Activated CD4-positive, alpha-beta T cell treated with anti-CD3 and anti-CD28 coated beads, Interleukin-2, amount 50 U/mL, for 4 hours (primary cell): ENCODE results near the gene COASY.
"Not testable (repeated sequence)": the region's sequence is repeated elsewhere in the genome, so short reads cannot be mapped to it uniquely, and the experiment has no call there.

Source experiments
- DNase-seq, 2 experiments: peaks; one replicate each; pipeline ENCODE4 v3.0.0-alpha.2; 2020

Gene COASY

GRCh38 chr17:42531455-42532354 is 30.2 kb upstream of the COASY start:
- DNase-seq: peak in 1 of 2 experiments; percentile 25

GRCh38 chr17:42535155-42536047 is 26.5 kb upstream of the COASY start:
- DNase-seq: no peak

GRCh38 chr17:42536048-42536371 is 25.9 kb upstream of the COASY start, which contains the start of gene NAGLU:
NAGLU (plus strand) TSS chr17:42536241; CDS start chr17:42536273, 32 bp downstream.
- DNase-seq: peak; percentile 66 to 67

DNA sequence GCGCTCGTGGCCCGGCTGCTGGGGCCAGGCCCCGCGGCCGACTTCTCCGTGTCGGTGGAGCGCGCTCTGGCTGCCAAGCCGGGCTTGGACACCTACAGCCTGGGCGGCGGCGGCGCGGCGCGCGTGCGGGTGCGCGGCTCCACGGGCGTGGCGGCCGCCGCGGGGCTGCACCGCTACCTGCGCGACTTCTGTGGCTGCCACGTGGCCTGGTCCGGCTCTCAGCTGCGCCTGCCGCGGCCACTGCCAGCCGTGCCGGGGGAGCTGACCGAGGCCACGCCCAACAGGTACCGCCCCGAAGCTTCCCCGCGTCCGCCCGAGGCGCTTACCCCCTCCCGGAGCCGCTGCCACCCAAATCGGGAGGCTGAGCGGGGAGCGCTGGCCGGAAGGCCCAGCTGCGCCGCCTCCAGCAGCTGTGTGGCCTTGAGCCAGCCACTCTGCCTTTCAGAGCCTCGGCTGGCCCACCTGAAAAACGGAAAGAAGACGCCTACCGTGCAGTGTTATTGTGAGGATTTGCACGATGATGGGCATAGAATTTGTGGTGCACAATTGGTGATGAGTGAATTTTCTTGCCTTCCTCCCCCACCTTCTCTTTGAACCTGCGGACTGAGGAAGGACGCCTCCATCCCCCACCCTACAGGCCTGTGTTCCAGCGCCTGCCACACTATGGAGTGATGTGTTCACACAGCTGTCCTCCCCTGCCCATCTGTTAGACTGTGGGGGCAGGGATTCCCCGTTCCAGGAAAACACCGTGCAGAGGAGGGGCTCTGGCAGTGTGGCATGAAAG is 25.4 kb upstream of the COASY start:
- peak; percentile 52 to 56 for DNase-seq

DNA sequence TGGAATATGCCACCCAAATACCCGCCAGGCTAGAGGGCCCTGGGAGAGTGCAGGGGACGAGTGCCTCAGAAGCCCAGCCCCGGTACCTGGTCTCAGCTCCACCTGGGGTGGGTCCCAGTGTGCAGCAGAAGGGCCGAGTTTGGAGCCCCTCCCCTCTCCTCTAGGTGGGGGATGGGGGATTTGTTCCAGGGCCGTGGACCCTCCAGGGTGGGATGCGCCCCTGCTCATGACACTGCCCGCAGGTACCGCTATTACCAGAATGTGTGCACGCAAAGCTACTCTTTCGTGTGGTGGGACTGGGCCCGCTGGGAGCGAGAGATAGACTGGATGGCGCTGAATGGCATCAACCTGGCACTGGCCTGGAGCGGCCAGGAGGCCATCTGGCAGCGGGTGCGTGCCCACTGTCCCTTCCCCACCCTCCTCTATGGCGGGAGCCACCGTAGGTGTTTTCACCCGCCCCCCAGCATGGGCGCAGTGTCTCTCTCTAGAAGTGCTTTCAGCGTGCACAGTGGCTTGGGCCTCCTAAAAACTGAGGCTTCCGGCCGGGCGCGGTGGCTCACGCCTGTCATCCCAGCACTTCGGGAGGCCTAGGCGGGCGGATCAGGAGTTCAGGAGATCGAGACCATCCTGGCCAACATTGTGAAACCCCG is 24.7 kb upstream of the COASY start:
- DNase-seq: no peak

- DNase-seq: no peak
Measured at GRCh38 chr17:42537826-42538451, 24.0 kb upstream of the COASY start.

GRCh38 chr17:42538482-42538881 is 23.5 kb upstream of the COASY start:
- DNase-seq: no peak

DNA sequence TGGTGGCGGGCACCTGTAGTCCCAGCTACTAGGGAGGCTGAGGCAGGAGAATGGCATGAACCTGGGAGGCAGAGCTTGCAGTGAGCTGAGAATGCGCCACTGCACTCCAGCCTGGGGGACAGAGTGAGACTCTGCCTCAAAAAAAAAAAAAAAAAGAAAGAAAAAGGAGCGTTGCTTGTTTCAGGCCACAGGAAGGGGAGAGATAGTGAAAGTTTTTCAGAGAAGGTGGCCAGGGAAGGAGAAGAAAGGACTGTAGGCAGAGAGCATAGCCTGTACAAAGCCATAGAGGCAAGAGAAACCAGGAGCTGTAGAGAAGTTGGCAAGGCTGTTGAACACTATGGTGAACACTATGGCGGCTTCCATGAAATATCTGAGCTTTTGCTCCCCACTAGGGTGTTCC is 21.4 kb upstream of the COASY start:
- not testable (repeated sequence) for DNase-seq

DNA sequence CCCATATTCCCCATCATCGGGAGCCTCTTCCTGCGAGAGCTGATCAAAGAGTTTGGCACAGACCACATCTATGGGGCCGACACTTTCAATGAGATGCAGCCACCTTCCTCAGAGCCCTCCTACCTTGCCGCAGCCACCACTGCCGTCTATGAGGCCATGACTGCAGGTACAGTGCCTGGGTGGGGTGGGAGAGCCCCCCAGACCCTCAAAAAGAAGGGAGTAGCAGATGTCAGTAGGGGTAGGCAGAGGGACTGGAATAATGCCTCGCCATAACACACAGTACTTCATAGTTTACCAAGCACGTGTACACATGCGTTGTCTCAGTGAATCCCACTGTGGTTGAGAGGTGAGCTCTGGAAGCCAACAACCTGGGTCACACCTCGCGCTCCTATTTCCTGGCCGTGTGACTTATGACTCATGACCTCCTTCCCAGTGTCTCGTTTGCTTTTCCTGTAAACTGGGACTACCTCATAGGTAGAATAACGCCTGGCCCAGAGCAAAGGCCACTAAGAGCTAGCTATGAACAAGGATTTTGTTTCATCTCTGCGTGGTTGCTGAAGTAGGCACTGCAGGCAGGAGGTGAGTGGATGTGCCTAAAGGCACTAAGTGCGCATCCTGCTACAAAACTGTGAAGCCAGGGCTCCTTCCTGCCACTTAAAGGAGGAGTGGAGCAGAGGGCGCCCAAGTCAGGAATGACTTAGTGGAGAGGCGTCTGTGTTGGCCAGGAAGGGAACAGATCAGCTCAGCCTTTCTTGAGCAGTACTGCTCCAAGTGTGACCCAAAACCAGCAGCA is 20.7 kb upstream of the COASY start:
- DNase-seq: peak in 1 of 2 experiments; percentile 21

GRCh38 chr17:42543190-42544079 is 18.5 kb upstream of the COASY start:
- DNase-seq: no peak

- no peak for DNase-seq
Measured at GRCh38 chr17:42544874-42545283, 17.1 kb upstream of the COASY start.

GRCh38 chr17:42545755-42546505 is 16.0 kb upstream of the COASY start:
- not testable (repeated sequence) for DNase-seq

DNA sequence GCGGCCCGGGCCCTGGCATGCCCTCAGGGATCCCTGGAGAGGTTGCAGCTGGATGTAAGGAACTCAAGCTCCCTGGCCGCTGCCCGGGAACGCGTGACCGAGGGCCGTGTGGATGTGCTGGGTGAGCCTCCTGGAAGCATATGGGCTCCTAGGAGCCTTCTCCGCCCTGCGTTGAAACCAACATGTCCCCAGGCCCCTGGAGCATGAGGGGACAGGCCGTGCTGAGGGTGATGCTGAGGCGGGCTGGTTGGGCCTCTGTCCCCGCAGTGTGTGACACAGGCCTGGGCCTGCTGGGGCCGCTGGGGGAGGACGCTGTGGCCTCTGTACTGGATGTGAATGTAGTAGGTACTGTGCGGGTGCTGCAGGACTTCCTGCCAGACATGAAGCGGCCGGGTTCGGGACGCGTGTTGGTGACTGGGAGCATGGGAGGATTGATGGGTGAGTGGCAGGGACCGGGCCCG is 14.9 kb upstream of the COASY start:
- DNase-seq: no peak

- no peak for DNase-seq
Measured at GRCh38 chr17:42547698-42548069, 14.3 kb upstream of the COASY start.

DNA sequence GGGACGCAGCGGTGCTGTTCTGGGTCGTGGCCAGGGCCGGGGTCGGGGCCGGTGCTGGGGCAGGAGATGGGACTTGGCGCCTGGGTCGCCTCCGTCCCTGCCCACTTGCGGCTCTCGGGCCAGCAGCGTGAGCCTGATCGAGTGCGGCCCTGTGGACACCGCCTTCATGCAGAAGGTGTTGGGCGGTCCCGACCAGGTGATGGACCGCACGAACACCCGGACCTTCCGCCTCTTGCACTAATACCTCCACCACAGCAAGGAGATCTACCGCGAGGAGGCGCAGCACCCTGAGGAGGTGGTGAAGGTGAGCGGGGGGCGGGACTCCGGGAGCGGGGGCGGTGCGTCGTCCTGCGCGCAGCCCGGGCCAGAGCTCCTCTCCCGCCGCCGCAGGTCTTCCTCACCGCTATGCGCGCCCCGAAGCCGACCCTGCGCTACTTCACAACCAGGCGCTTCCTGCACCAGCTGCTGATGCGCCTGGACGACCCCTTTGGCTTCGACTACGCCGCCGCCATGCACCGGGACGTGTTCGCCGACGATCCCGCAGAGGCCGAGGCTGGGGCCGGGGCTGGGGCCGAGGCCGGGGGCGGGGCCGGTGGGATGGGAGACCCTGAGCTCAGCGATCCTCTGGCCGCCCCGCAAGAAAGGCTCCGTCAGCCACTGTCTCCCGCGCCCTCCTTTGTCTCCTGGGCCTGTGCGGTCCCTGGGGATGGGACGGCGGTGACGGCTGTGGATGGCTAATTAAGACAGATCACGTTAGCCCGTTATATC is 13.7 kb upstream of the COASY start:
- peak; percentile 79 for DNase-seq

GRCh38 chr17:42548993-42549755 is 12.8 kb upstream of the COASY start:
- DNase-seq: no peak

GRCh38 chr17:42552736-42553135 is 9.2 kb upstream of the COASY start, which contains the start of gene HSD17B1:
HSD17B1 (plus strand) TSS chr17:42552923; CDS start chr17:42552934, 11 bp downstream.
- not testable (repeated sequence) for DNase-seq
